Measurements from ENCODE around the gene ZNF445.

The ZNF445 gene

GRCh38 chr3:44437800-44438199, 39.7 kb downstream of the ZNF445 start:
- TF ChIP-seq, protein P1, sequence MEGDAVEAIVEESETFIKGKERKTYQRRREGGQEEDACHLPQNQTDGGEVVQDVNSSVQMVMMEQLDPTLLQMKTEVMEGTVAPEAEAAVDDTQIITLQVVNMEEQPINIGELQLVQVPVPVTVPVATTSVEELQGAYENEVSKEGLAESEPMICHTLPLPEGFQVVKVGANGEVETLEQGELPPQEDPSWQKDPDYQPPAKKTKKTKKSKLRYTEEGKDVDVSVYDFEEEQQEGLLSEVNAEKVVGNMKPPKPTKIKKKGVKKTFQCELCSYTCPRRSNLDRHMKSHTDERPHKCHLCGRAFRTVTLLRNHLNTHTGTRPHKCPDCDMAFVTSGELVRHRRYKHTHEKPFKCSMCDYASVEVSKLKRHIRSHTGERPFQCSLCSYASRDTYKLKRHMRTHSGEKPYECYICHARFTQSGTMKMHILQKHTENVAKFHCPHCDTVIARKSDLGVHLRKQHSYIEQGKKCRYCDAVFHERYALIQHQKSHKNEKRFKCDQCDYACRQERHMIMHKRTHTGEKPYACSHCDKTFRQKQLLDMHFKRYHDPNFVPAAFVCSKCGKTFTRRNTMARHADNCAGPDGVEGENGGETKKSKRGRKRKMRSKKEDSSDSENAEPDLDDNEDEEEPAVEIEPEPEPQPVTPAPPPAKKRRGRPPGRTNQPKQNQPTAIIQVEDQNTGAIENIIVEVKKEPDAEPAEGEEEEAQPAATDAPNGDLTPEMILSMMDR (IDR thresholded peaks at IDR 0.05), result no peak

DNA sequence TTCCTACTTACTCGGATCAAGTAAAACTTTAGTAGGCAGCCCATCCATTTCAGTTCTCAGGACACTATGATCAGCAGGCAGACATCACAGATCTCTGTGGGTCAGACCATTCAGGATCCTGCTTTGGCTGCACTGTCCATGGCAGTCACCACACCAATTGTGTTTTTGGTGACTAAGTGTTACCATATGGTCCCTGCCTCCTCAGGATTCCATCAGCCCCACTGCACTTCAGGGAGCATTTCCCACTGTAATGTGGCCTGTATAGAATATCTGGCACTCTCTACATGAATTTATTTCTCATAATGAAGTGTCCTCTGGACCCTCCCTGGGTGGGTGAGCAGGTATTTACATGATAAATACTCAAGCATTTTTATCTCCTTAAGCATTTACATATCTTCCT, 41.3 kb downstream of the ZNF445 start:
- TF ChIP-seq, protein P1 (IDR thresholded peaks at IDR 0.05), result no peak

GRCh38 chr3:44434834-44435510, 42.5 kb downstream of the ZNF445 start:
- TF ChIP-seq, protein P1 (IDR thresholded peaks at IDR 0.05), result no peak

DNA sequence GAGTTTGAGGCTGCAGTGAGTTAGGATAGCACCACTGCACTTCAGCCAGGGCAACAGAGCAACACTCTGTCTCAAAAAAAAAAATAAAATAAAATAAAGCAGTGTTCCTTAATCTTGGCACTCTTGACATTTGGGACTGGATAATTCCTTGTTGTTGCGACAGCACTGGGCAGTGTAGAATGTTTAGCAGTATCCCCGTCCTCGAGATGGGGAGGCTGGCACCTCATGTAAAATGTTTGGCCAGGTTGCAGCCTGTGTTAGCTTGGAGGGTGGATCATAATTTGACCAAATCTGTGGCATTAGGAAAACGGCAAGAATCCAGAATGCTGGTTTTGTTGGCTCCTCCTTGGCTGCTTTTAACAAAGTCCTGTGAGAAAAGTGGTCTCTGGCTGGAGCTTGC, 47.0 kb downstream of the ZNF445 start:
- TF ChIP-seq, protein P1 (IDR thresholded peaks at IDR 0.05), result no peak

GRCh38 chr3:44429459-44429858, 48.0 kb downstream of the ZNF445 start:
- TF ChIP-seq, protein P1 (IDR thresholded peaks at IDR 0.05), result no peak

- TF ChIP-seq, protein P1 (IDR thresholded peaks at IDR 0.05), result no peak
These were observed 48.6 kb downstream of the ZNF445 start for GRCh38 chr3:44428910-44429309.

DNA sequence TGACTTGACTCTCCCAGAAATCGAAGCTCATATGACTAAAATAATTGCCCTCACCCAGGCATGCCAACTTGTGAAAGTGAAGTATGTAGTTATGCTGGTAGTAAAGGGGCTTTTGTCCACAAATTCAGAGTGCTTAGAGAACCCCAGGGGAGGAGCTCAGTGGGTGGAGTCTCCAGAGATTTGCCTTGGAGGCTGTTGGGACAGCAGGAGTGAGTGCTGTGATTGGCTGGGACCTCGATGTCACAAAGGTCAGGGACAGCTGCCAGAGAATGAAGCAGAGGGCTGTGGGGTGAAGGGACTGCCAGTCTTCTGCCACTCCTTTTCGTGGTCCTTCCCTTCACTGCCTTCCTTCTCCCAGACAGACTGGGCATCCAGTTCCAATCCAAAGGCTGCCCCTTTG, 49.8 kb downstream of the ZNF445 start:
- TF ChIP-seq, protein P1 (IDR thresholded peaks at IDR 0.05), result no peak

DNA sequence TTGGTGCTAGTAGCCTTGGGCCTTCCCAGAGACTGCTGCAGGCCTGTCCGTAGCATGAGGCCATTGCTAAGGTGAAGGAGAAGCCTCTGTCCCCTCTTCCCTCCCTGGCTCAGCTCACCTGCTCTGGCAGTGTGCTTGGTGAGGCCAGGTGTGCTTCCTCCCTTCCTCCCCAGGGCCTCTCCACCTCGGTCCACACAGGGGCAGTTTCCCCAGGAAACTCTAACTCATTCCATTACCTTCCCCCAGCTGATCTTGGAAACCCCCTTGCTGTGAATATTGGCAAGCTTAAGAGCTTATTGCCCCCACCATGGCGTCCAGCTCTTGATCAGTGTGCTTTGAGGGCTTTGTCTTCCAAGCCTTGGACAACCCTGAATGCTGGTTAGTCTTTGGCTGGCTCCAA, 52.7 kb downstream of the ZNF445 start:
- TF ChIP-seq, protein P1 (IDR thresholded peaks at IDR 0.05), result no peak
